Skeletal muscle tissue (tissue), 4 donors: ENCODE measurements around the gene ZNF148. TPM values are rescaled to one million over a fixed set of nuclear protein-coding genes. Genes with fewer than 3 reads are reported as not detected.

ENCODE experiments used
- H3K27ac ChIP-seq: one replicate; pipeline ENCODE4 v1.7.0; 2013; ENCODE audit warnings: mild to moderate bottlenecking, low read depth, low read length, inconsistent platforms
- H3K27me3 ChIP-seq, 3 donors: one replicate each; pipeline ENCODE4 v1.7.0; 2013; ENCODE audit warnings: low read length in 3 of 3; ENCODE audit not compliant: control insufficient read depth in 3 of 3, insufficient read depth in 3 of 3
- H3K36me3 ChIP-seq, 3 donors: one replicate each; pipeline ENCODE4 v1.7.0; 2013; ENCODE audit warnings: low read length in 3 of 3; ENCODE audit not compliant: control insufficient read depth in 3 of 3, insufficient read depth in 3 of 3
- H3K4me1 ChIP-seq, 3 donors: one replicate each; pipeline ENCODE4 v1.7.0; 2013; ENCODE audit warnings: low read length in 3 of 3, mild to moderate bottlenecking in 3 of 3; ENCODE audit not compliant: control insufficient read depth in 3 of 3, insufficient read depth in 3 of 3
- H3K4me3 ChIP-seq, 3 donors: one replicate each; pipeline ENCODE4 v1.7.0; 2013; ENCODE audit warnings: low read length in 3 of 3
- H3K9ac ChIP-seq, 3 donors: one replicate each; pipeline ENCODE4 v1.7.0; 2013; ENCODE audit warnings: low read length in 3 of 3, mild to moderate bottlenecking in 3 of 3, moderate library complexity in 2 of 3, low read depth in 1 of 3
- H3K9me3 ChIP-seq, 3 donors: one replicate each; pipeline ENCODE4 v1.7.0; 2013; ENCODE audit warnings: low read length in 3 of 3; ENCODE audit not compliant: control insufficient read depth in 3 of 3
- total RNA-seq: library from RNA; depleted of rRNA; stranded (reverse); fragments of >200 nt; gene quantifications from one replicate; pipeline ENCODE4 v1.2.3, GENCODE V29; 2014
- donor health status: Osteomylitis.

The ZNF148 gene
- total RNA-seq, 1 donor from 2014 or later: 17.7 TPM

DNA sequence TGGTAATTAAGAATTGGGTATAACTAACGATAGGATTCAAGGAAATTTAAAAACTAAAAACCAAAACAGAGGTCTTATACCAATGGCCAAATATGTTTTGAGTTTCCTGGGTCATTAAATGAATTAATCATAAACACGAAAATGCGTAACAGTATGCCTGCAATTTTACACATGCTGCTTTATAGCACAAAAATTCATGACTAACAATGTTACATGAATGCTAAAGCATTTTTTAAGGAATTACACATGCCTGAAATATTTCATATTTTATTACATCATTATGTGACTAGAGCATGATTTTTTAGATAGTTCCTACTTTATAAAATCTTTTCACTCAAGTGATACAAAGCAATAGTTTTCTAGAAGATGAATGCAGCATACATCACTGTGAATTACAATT lies 74.7 kb downstream of the ZNF148 start:
- Histone ChIP-seq H3K27ac (no peak overlapping the region), H3K36me3 (no peaks in the 10 kb centered on the region), H3K27me3 (no peaks in the 10 kb centered on the region), H3K4me1 (peaks cover 0 to 10% (median 0%) of the 10 kb centered on the region in 3 donors), H3K9me3 (no peaks in the 10 kb centered on the region), H3K4me3 (no peak overlapping the region), H3K9ac (no peak overlapping the region)

DNA sequence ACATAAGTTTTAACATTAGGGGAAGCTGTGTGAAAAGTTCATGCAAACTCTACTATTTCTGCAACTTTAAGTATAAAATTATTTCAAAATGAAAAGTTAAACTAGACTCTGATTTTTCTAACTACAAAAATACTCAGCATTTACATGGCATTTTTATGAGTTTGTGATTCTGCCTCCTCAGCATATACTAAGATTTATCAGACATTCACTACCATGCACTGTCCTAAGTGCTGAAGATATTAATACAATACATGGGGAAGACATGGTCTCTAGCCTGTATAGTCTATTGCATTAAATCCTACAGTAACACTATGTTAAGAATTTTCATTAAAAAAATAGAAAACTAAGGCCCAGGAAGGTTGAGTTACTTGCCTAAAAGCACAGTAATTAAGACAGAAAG lies 80.7 kb downstream of the ZNF148 start:
- Histone ChIP-seq H3K36me3 (no peaks in the 10 kb centered on the region), H3K4me1 (peaks cover 2 to 6% (median 3%) of the 10 kb centered on the region in 3 donors), H3K27ac (no peak overlapping the region), H3K4me3 (no peak overlapping the region), H3K9me3 (no peaks in the 10 kb centered on the region), H3K27me3 (no peaks in the 10 kb centered on the region), H3K9ac (no peak overlapping the region)

DNA sequence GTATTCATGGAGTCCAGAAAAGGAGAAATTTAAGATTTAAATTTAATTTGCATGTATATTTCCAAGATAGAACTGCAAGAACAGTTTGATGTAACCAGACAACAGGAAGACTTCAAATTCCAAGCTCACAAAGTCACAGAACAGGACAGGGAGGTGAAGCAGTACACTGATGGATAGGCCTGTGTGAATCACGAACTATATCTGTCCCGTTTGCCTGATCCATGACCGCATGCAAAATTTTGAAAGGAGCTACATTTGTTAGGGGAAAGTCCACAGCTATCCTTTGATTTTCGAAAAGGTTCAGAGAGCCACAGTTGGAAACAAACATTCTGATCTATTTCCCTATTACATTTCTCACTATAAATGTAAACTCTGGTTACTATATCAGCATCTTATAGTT lies 83.1 kb downstream of the ZNF148 start:
- Histone ChIP-seq H3K27ac (no peak overlapping the region), H3K4me3 (no peak overlapping the region), H3K9me3 (no peaks in the 10 kb centered on the region), H3K36me3 (no peaks in the 10 kb centered on the region), H3K4me1 (peaks cover 2 to 6% (median 3%) of the 10 kb centered on the region in 3 donors), H3K9ac (no peak overlapping the region), H3K27me3 (no peaks in the 10 kb centered on the region)

DNA sequence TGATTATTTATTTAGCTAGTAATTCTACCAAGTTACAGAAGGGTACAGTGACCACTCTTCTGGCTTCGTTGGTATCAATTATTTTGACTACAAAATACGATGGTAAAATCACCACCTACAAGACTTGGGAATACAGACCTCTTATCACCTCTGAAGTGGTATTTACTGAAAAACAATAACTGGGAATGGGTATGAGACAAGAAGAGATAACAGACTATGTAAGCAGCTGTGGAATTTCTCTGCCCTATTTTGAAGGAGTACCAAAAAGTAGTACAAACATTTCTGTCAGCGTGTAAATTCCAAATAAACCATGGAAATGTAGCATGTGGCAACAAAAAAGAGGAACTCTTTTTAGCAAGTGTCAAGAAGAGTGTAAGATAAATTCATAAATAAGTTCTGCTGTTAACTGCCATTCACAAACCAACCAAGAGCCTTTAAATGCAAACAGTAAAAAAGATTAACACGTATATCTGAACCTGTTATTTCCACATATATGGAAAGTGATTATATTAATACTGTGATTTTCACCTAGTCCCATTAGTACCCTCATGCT lies 85.6 kb downstream of the ZNF148 start:
- no peak overlapping the region for H3K27ac ChIP-seq
- no peak overlapping the region for H3K9ac ChIP-seq
- H3K36me3 ChIP-seq: no peaks in the 10 kb centered on the region
- H3K9me3 ChIP-seq: no peaks in the 10 kb centered on the region
- peaks cover 2 to 6% (median 3%) of the 10 kb centered on the region in 3 donors for H3K4me1 ChIP-seq
- H3K4me3 ChIP-seq: no peak overlapping the region
- no peaks in the 10 kb centered on the region for H3K27me3 ChIP-seq

DNA sequence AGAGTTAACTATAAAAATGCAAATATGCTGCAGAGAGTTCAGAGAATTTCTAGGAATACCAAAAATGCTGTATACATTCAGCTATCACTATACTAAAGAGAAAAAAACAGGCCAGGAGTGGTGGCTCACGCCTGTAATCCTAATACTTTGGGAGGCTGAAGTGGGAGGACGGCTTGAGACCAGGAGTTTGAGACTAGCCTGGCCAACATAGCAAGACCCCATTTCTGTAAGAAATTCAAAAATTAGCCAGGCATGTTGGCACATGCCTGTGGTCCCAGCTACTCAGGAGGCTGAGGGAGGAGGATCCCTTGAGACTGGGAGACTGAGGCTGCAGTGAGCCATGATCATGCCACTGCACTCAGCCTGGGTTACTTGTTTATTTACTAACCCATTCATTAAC lies 87.9 kb downstream of the ZNF148 start:
- no peak overlapping the region for H3K27ac ChIP-seq
- peaks cover 0 to 3% (median under 1%) of the 10 kb centered on the region in 3 donors for H3K4me1 ChIP-seq
- H3K27me3 ChIP-seq: no peaks in the 10 kb centered on the region
- H3K9ac ChIP-seq: no peak overlapping the region
- no peak overlapping the region for H3K4me3 ChIP-seq
- no peaks in the 10 kb centered on the region for H3K9me3 ChIP-seq
- H3K36me3 ChIP-seq: no peaks in the 10 kb centered on the region

DNA sequence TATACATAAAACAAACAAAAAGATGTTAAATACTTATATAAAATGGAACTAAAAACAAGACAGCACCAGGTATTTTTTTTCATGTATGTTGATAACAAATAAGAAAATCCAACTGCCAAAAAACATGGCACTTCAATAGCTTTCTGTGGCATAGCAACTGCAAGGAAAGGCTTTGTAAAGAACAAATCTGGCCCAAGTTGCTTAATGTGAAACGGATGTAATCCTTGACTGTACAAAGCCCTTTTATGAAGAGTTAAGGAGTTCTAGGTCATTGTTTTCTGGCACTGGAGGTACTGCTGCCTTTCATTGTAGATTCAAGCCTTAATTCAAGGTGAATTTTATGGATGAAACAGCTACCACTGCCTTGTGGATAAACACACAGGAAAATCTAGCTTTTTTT lies 93.7 kb downstream of the ZNF148 start:
- H3K9me3 ChIP-seq: no peaks in the 10 kb centered on the region
- H3K4me3 ChIP-seq: no peak overlapping the region
- H3K4me1 ChIP-seq: no peaks in the 10 kb centered on the region
- H3K27me3 ChIP-seq: no peaks in the 10 kb centered on the region
- H3K27ac ChIP-seq: no peak overlapping the region
- H3K9ac ChIP-seq: no peak overlapping the region
- peaks cover 0 to 2% (median 0%) of the 10 kb centered on the region in 3 donors for H3K36me3 ChIP-seq

DNA sequence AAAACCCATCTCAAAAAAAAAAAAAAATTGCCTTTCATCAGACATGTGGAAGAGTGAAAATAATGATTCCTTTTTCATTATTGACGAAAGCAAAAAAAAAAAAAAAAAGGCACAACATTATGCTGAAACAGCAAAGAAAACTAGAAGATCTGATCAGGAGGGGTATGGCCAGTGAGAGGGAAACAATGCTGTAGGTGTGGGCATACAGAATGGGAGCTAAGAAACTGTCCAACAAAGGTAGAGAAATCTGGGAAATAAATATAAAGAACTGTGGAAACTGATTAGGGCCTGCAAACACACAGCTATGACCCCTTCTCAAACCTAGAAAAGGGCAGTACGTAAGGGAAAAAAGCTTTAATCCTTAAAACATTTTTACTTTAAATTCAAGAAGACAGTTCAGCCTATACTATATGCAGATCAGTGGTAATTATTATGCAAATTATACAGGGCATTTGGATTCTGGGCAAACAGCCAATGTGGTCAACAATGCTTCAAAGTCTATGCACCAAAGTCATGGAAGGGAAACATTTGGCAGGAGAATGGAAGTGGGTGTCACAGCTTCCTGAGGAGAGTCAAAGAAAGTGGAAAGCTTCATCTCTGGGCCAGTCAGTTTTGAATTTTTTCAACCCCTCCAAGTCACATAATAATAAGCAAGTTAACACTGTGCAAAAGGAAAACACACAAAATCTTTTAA lies 94.3 kb downstream of the ZNF148 start:
- Histone ChIP-seq H3K9ac (no peak overlapping the region), H3K9me3 (no peaks in the 10 kb centered on the region), H3K36me3 (peaks cover 0 to 2% (median 0%) of the 10 kb centered on the region in 3 donors), H3K4me1 (no peaks in the 10 kb centered on the region), H3K27ac (no peak overlapping the region), H3K27me3 (no peaks in the 10 kb centered on the region), H3K4me3 (no peak overlapping the region)

DNA sequence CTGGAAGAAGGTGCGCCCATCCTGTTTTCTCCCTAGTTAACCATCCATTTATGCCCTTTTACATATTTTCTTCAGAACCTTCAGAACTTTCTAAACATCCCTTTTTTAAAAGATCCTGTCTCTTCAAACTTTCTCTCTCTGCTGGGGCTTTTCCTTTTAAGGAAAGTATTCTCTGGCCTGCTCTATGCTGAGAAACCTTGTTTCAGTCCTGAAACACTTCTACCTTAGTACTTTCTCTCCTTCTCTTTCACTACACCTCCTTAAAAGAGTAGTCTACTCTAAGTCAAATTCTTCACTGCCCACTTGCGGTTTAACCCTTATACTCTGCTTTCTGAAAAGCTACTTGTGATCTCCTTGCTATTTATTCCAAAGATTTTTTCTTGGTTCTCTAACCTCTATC lies 97.0 kb downstream of the ZNF148 start:
- Histone ChIP-seq H3K4me1 (no peaks in the 10 kb centered on the region), H3K4me3 (no peak overlapping the region), H3K36me3 (peaks cover 0 to 2% (median 0%) of the 10 kb centered on the region in 3 donors), H3K9ac (no peak overlapping the region), H3K27ac (no peak overlapping the region), H3K9me3 (no peaks in the 10 kb centered on the region), H3K27me3 (no peaks in the 10 kb centered on the region)

DNA sequence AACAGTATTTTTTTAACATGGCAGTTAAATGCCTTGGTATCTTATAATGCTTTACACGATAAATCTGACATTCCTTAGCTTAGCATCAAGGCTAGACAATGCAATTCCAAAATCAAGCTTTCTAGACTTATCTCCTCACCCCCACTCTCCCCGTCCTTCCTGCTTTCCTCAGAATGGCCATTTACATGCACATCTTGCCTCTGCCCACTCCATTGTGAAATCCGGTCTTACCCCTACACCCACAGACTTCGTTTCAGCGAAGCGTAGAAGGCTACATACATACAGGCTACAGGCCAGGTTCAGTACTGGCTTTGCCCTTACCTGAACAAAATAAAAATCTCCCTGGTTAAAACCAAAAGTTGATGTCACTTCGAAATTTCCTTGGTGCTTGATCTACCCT lies 104.0 kb downstream of the ZNF148 start:
- Histone ChIP-seq H3K27me3 (no peaks in the 10 kb centered on the region), H3K27ac (no peak overlapping the region), H3K4me3 (no peak overlapping the region), H3K9ac (no peak overlapping the region), H3K36me3 (peaks cover 0 to 6% (median 2%) of the 10 kb centered on the region in 3 donors), H3K4me1 (no peaks in the 10 kb centered on the region), H3K9me3 (no peaks in the 10 kb centered on the region)

DNA sequence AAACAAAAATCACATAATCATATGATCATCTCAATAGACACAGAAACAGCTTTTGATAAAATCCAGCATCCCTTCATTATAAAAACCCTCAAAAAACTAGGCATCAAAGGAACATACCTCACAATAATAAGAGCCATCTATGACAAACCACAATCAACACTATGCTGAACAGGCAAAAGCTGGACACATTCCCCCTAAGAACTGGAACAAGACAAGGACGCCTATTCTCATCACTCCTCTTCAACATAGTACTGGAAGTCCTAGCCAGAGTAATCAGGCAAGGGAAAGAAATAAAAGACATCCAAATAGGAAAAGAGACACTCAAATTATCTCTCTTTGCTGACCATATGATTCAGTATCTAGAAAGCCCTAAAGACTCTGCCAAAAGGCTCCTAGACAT lies 107.7 kb downstream of the ZNF148 start:
- Histone ChIP-seq H3K27me3 (no peaks in the 10 kb centered on the region), H3K4me1 (no peaks in the 10 kb centered on the region), H3K27ac (no peak overlapping the region), H3K4me3 (no peak overlapping the region), H3K9me3 (no peaks in the 10 kb centered on the region), H3K9ac (no peak overlapping the region), H3K36me3 (peaks cover 0 to 11% (median 2%) of the 10 kb centered on the region in 3 donors)
